Activated CD8-positive, alpha-beta memory T cell treated with anti-CD3 and anti-CD28 coated beads for 36 hours (primary cell): ENCODE data around the gene DTHD1. TPM values are rescaled to one million over a fixed set of nuclear protein-coding genes. Genes with fewer than 3 reads are reported as not detected.

Experiments used
- CTCF ChIA-PET: fragments of 350-600 bp; sonication (Branson Sonifier 250); formaldehyde crosslinking; loops from one replicate; lab custom pipeline; 2021; ENCODE audit warnings: antibody characterized with exemption; lab: Charles Lee
- POLR2A ChIA-PET: fragments of 350-600 bp; sonication (Branson Sonifier 250); formaldehyde crosslinking; loops from one replicate; lab custom pipeline; 2021; ENCODE audit warnings: antibody characterized with exemption; lab: Charles Lee
- total RNA-seq, 2 experiments: library from RNA; stranded (reverse); gene quantifications; one replicate each; pipeline ENCODE4 v1.2.3, GENCODE V29; 2021

The DTHD1 gene
- total RNA-seq, 2 experiments from 2014 or later = 1.9 to 2.6 TPM

DNA sequence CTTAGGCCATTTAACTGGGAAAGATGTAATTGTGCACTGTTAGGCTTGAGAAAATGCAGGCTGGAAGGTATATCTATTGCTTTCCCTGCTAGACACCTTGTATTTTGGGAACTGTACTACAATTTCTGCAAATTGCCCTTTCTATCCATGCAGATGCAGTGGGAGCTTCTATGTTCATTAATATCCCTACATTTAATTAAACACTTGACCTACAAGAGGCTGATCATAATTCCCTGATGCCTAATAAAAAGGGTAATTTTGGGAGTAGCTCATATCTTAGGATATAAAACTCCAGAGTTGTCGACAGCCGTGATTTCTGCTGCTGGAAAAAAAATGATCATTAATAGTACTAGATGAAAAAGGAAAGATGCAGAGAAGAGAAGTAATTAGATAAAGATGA, 19.7 kb downstream of the DTHD1 start:
- POLR2A ChIA-PET = no interaction called here
- CTCF ChIA-PET = no interaction called here

DNA sequence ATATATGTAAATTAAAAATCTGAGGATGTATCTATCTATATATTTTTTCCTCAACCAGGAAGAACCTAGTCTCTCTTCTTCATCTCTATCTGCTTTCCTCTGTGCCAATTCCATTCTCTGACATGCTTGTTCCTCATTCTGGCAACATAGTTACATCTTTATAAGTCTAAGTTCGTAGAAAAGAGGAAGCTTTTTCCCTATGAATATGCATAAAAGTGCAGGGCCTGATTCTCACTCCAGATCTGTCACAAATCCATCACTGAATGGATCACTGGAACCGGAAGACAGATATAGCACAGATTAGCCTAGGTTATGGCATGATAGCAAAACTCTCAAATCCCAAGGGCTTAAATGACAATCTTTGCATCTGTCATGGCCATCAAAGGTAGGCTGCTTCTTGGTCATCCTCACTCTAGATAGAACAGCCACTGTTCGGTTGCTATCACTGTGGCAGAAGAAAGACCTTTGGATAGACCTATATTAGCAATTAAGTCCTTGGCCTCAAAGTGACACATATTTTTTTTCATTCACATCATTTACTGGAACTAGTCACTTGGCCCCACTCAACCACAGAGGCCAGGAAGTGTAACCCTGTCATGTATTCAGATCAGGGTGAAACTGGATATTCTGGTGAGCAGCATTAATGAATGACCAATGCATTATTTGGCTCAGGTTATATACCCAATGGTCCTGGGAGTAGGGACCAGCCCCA, 22.2 kb downstream of the DTHD1 start:
- ChIA-PET CTCF (no interaction called here), POLR2A (no interaction called here)

DNA sequence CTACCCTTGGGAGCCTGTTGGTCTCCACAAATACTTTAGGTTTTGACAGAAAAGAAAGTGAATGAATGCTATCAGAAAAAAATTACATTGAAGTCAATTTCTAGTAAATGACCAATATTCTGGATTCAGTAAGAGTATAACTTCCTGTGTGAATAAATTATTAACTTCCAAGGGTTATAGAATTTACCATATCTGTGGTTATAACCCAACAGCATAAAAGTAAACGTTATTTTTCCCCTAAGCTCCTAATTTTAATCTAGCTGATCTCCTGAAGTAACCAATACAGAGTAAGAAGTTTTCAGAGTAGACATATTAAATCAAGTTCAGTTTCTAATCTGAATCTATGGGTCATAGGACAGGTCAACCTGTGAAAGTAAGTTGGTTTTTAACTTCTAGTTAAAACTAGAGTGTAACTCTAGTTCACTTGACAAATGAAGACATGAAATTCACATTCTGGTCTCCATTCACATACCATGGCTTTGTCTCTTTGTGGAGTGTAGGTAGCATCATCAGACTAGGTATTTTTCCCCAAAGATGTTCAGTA, 22.8 kb downstream of the DTHD1 start:
- ChIA-PET POLR2A (no interaction called here), CTCF (no interaction called here)

DNA sequence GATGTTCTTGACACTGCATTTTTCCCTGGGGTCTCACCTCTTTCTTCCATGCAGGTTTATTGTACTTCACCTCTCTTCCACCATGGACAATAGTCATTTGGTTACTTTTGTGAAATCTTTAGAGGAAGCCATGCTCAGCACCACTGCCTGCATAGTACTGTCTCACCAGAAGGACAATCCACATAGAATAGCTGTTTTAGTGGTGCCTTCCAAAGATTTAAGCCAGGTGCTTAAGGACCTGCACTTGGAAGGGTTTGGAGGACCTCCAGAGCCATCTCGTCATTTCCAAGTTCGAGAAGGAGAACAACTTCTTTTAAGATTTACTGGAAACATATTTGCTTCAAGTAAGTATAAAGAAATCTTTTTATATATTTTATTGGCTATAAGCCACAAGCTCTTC, 26.7 kb downstream of the DTHD1 start:
- CTCF ChIA-PET = no interaction called here
- POLR2A ChIA-PET = no interaction called here

DNA sequence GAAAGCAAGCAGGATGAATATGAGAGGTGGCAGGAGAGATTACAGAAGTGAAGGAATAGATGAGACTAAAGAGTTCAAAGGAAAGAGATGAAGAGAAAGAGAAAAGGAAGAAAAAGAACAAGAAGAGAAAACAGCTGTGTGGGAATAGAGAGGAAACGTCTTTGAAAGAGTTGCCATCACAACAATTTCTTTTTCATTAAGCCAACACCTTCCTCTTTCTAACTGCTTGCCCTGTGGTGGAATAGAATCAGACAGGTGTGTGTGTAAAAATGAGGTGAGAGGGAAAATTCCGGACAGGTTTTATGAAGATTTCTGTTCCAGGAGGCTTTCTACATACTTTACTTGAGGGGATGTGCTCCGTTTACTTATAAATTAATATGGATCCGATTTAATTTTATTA, 28.8 kb downstream of the DTHD1 start:
- POLR2A ChIA-PET = no interaction called here
- CTCF ChIA-PET = no interaction called here

DNA sequence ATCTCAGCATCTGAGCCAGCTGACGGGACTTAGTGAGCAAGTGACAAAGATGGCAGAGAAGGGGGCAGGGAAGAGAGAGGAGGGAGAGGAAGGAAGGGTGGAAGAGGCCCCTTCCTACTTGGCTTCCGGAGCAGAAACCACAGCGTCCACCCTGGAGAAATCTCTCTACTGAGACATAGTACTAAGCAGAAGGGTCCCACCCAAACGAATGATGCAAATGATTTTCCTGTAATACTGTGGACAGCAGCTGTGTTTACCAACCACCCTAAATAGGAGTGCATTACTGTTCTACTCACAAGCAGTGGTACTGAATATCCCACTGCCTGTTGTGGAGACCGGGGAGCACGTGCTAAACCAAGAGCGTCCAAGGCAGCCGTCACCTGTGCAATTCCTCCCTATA, 29.4 kb downstream of the DTHD1 start:
- CTCF ChIA-PET = interaction anchor here (0.8 kb wide), 1 partner anchor 13 kb away, joined by 3 read pairs; no protein-coding TSS in a partner anchor
- POLR2A ChIA-PET = no interaction called here

DNA sequence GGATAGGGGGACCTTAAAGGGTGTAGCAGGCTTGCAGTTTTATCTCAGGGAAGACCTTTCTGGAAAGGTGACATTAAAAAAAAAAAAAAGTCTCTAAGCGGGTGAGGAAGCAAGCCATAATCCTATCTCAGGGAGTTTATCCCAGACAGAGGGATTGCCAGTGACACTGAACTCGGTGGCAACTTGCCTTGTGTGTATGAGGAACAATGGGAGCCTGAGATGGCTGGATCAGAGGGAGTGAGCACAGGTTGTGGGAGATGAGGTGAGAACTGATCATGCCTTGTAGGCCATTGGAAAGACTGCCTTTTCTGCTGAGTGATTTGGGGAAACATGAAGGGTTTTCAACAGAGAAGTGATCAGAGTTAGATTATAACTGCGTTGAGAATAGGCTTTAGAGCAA, 31.1 kb downstream of the DTHD1 start:
- CTCF ChIA-PET = no interaction called here
- POLR2A ChIA-PET = no interaction called here

DNA sequence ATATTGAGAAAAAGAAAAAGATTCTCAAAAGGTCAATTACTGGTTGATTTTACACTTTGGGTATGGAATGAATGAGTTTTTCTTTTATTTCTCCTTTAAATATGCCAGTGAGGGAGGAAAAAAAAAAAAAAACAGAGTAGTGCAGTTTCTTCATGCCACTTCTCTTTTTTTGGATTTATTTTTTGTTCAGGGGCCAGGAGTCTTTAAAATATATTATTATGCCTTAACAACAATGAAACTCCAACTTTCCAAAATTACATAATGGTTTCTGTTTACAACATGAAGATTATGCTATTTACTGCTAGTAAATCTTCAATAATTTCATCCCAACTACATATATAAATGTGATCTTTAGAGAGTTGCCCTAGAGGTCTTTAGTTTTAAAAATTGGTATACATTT, 31.9 kb downstream of the DTHD1 start:
- POLR2A ChIA-PET = no interaction called here

DNA sequence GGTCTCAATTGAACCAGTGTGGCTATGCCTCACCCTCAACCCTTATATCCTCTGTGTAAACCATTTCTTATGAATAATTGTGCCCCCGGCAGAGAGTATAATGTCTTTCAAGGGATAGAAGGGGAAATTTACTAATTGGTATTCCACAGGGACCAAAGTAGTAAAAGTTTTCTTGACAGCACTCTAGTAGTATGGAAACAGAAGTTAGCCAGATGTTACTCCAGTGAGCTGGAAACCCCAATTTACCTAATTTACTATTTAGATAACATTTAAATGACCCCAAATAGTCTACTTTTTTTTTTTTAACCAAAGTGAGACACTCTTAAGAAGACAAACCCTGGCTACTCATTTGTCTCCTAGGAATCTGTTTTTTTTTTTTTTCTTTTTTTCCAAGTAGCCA, 32.3 kb downstream of the DTHD1 start:
- ChIA-PET CTCF (no interaction called here), POLR2A (no interaction called here)

More for the DNA sequence above, 31.9 kb downstream of the DTHD1 start:
- CTCF ChIA-PET = no interaction called here

DNA sequence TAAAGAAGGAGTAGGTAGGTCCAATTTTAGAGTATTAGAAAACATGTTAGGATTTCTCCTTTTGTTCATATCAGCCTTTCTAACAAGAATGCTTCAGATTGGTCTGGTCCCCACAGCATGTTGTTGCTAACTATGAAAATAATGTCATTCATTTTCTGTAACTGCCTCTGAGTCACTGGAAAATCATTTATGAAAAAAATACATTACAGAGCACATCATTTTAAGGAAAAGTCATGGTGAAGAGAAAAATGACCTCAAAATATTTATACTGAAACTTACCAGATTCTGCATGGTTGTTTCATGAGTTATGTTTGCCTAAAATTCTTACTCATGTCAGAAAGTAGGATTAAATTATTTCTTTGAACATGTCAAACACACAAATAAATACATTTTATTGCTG, 35.2 kb downstream of the DTHD1 start:
- ChIA-PET CTCF (no interaction called here), POLR2A (no interaction called here)

DNA sequence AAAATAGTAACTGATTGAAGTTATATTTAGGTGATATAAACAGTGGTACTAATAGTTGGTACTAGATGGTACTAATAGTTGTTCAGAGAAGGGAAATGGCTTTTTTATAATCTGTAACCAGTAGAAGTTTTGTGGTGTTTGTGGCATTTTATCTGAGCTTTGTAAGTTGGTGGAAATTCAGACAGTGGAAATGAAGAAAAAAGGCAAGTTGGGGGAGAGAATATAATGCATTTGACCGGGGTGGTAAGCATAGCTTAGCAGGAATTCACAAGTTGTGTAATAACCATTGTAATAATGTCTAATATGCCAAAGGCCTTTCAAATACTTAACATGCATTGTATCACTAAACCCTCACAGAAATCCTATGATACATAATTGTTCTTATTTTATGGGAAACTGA, 36.3 kb downstream of the DTHD1 start:
- POLR2A ChIA-PET = interaction anchor here (1.2 kb wide), 1 partner anchor 73 kb away, joined by 4 read pairs; the partner anchor contains the start of gene ARAP2
- CTCF ChIA-PET = no interaction called here

DNA sequence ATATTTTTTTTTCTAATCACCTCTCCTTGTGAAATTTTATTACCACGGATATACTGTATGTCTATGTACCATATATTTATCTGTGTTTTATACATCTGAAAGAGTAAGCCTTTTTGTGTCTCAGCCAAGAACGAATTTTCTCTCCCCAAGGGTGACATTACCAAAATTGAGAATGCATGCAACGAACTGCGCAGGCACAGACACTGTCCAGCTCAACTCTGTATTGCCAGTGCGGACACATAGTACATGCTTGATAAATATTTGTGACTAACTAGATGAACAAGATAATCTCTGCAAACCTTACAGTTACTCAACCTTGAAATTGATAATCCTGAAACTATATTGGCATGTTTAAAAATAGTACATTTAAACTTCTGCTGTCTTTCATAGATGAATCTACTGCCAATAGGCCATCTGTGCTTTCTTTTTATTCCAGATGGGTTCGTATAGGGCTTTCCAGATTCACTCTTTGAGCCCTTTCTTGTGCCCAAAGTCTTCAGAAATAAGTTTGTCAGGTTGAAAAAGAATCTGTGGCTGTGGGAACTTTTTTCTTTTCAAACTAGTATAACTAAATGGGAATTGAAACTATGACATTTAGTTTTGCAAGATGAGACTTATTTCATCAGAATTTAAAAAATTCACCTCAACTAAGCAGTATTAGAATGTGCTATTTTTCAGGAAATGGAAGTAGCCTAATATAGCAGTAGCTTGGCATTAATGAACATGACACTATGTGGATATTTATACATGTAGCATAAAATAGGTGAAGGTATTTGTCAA, 38.9 kb downstream of the DTHD1 start:
- ChIA-PET CTCF (interaction anchor here (1.7 kb wide), 1 partner anchor 76 kb away, joined by 4 read pairs; the partner anchor contains the start of gene ARAP2), POLR2A (interaction anchor here (1.0 kb wide), 1 partner anchor 35 kb away, joined by 3 read pairs; no protein-coding TSS in a partner anchor)

DNA sequence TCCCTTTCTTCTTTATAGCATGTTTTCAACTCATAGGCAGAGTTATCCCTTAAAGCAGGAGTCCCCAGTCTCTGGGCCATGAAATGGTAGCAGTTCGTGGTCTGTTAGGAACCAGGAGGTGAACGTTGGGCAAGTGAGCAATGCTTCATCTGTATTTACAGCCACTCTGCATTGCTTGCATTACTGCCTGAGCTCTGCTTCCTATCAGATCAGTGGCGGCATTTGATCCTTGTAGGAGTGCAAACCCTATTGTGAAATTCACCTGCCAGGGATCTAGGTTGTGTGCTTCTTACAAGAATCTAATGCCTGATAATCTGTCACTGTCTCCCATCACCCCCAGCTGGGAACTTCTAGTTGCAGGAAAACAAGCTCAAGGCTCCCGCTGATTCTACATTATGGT, 39.8 kb downstream of the DTHD1 start:
- ChIA-PET POLR2A (interaction anchor here (0.7 kb wide), 1 partner anchor 95 kb away, joined by 3 read pairs; no protein-coding TSS in a partner anchor), CTCF (interaction anchor here (1.7 kb wide), 1 partner anchor 77 kb away, joined by 4 read pairs; the partner anchor contains the start of gene ARAP2)

DNA sequence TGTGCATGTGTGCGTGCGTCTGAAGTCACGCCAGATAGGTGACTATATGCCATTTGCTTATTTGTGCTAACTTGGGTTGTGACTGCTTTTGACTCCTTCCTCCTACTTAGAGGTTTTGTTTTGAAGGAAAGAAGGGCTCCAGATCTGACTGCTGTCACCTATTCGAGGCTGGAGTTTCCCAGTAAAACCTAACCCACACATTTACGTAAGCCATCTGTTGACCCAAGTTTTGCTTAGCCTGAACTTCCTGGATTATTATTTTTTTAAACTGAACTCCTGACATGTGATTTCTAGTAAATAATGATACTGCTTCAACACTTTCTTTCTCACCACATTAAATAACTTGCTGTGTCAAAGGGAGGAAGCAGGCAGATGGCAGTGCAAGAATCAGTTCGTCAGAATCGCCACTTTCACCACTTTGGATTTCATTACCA, 41.5 kb downstream of the DTHD1 start:
- ChIA-PET POLR2A (no interaction called here), CTCF (no interaction called here)

DNA sequence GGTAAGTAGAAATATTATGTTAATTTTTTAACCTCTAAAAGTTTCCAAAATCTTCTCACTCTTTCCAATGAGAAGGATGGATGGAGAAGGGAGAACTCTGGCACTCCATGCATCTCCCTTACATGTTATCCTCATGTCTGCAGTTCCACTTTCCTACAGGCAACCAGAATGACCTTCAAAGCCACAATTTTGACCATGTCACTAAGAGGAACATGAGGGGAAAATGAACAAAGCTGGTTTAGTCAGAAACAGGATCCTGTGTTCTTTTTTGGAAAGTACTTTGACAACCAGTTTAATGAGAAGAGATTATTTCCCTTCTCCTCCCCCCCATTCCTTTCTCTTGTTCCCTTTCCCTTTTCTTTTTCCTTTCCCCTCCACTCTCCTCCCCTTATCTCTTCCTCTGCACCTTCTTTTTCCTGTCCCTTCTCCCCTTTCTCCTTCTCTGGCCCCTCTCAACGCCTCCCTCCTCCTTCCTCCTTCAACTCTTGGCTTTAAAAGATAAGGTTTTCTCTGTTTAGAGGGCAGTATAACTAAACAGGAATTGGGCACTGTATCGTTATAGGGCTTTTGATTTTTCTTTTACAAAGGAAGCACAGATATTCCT, 42.5 kb downstream of the DTHD1 start:
- CTCF ChIA-PET = interaction anchor here (0.8 kb wide), 1 partner anchor 81 kb away, joined by 3 read pairs; no protein-coding TSS in a partner anchor
- POLR2A ChIA-PET = no interaction called here

DNA sequence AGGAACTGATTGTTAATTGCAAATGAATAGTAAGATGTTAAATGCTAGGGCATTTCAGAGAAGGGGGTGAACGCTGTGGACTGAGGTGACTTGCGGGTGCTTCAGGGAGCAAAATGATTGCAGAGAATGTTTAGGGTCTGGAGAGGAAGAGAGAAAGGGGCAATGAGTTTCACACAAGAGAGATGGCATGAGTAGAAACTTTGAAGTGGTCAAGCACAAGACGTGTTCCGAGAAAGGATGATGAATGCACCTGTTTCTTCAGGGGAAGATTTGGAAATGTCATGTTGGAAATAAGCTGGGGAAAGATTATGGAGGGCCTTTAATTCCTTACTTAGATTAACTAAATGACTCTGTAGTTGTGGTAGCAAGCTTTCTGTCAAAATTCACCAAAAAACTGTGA, 43.4 kb downstream of the DTHD1 start:
- ChIA-PET CTCF (interaction anchor here (0.9 to 1.3 kb wide), 2 partner anchors 56 to 72 kb away, joined by 3 to 4 read pairs; no protein-coding TSS in a partner anchor), POLR2A (interaction anchor here (1.5 kb wide), 1 partner anchor 80 kb away, joined by 5 read pairs; the partner anchor contains the start of gene ARAP2)

DNA sequence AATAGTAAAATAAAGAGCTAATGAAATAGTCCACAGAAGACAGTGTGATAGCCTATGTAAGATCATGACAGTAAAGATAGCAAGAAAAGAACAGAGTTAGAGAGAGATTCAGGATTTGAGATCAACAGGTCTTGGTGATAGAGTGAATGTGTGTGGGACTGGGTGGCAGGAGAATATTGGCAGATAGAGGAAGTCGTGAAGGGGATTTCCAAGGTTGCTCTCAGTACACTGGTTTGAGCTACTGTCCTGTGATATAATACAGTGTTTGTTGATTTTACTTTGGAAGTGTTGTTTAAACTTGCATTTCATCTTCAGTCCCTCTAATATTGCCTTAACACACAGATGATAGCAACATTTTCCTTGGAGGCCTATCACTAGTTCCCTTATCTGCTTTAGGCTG, 44.1 kb downstream of the DTHD1 start:
- ChIA-PET POLR2A (interaction anchor here (0.7 to 1.5 kb wide), 3 partner anchors 39 to 81 kb away, joined by 4 to 5 read pairs (median 5); partner anchors contain the start of gene ARAP2), CTCF (interaction anchor here (0.9 to 1.3 kb wide), 2 partner anchors 56 to 73 kb away, joined by 3 to 4 read pairs; no protein-coding TSS in a partner anchor)

DNA sequence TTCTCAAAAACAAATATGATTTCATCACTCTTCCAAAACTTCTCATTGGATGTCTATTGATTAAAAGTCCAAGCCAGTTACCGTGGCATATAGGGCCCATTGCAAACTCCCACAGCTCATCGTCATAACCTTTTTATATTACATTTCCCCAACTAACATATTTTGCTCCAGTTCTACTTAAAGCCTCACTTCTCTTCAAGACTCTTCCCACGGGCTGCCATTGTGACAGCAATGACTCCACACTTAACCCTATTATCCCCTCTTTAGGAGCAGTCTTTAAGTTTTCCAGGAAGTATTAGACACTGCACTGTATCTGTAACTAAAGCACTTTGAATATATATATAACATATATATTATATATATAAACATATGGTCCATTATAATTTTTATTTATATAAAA, 44.5 kb downstream of the DTHD1 start:
- ChIA-PET POLR2A (interaction anchor here (0.7 to 1.5 kb wide), 3 partner anchors 39 to 81 kb away, joined by 4 to 5 read pairs (median 5); partner anchors contain the start of gene ARAP2), CTCF (interaction anchor here (0.9 to 1.3 kb wide), 2 partner anchors 57 to 73 kb away, joined by 3 to 4 read pairs; no protein-coding TSS in a partner anchor)

DNA sequence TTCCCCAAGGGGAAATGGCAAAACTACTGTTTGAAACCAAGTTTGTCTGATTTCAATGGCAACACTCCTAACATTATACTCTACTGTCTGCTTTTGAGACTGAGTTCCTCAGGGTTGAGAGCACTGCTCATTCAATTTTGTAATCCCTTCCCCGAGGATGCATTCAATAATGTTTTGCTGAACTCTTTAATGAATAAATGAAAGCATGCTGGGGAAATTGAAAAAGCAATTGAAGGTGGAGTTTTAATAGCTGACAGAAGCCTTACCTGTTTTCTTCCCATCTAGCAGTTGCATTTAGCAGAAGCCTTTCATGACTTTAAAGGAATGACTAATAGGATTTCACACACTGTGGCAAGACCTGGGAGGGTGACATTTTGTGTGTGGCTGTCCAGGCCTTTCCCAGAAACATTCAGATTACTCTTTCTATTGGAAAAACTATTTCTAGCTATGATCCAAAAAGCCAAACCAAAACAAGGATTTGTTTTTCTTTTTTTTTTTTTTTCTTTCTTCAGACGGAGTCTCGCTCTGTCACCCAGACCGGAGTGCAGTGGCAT, 45.1 kb downstream of the DTHD1 start:
- POLR2A ChIA-PET = interaction anchor here (0.6 to 1.4 kb wide), 2 partner anchors 37 to 41 kb away, joined by 4 to 5 read pairs; no protein-coding TSS in a partner anchor
- CTCF ChIA-PET = no interaction called here
